ENCODE results near the gene TRNAU1AP.

- no peak for TF ChIP-seq EZH2phosphoT487 (IDR thresholded peaks at IDR 0.05; ENCODE audit: borderline replicate concordance)
- TF ChIP-seq CTCF (conservative IDR thresholded peaks at IDR 0.05; ENCODE audit: low read length), result no peak
These were observed 49.8 kb upstream of the TRNAU1AP start for GRCh38 chr1:28503117-28503516.
